GM18505 (cell line): ENCODE results near the gene RBBP5.

Experiments used
- ATAC-seq: cut with Tn5 transposase; IDR thresholded peaks from one replicate; pipeline ENCODE4 v1.9.1; 2021; ENCODE audit not compliant: unreplicated experiment
- POLR2A ChIP-seq: IDR thresholded peaks from 4 replicates; pipeline ENCODE4 v1.6.1; 2011; ENCODE audit warnings: borderline replicate concordance; ENCODE audit not compliant: insufficient read depth, insufficient read length; ENCODE audit errors: extremely low read depth

The RBBP5 gene

DNA sequence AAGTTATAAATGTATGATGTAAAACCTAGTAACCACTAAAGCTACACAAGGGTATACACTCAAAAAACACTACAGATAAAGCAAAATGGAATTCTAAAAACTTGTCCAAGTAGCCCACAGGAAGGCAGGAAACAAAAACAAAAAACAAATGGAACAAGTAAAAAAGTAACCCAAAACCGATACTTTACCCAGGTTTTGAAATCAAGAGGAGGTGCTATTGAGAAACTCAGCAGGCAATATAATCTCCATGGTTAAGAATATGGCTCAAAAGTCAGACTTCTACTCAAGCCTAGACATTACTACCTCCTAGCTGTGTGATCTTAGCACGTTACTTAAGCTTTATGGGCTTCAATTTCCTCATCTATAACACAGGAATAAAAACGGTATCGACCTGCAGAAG is 13.3 kb downstream of the RBBP5 start:
- no peak for TF ChIP-seq POLR2A
- no peak for ATAC-seq

DNA sequence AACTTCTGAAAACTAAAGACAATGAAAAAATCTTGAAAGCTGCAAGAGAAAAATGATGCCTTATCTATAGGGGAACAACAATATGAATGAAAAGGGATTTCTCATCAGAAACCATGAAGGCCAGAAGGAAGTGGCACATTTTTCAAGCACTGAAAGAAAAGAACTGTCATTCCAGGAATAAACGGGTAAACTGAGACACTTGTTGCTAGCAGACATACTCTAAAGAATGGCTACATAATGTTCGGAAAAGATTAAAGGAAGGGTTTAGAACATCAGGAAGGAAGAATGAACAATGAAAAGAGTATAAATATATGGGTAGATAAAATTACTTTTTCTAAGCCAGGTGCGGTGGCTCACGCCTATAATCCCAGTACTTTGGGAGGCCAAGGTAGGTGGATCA is 14.5 kb downstream of the RBBP5 start:
- no peak for ATAC-seq
- no peak for TF ChIP-seq POLR2A

DNA sequence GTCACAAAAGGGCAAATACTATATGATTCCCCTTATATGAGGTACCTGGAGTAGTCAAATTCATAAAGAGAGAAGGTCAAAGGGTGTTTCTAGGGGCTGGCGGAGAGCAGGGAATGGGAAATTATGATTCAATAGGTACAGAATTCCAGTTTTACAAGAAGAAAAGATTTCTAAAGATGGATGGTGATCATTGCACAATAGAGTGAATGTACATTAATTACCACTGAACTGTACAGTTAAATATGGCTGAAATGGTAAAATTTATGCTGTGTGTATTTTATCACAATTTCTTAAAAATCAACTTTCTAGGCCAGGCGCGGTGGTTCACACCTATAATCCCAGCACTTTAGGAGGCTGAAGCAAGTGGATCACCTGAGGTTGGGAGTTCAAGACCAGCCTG is 19.4 kb downstream of the RBBP5 start:
- TF ChIP-seq POLR2A, result no peak
- no peak for ATAC-seq

DNA sequence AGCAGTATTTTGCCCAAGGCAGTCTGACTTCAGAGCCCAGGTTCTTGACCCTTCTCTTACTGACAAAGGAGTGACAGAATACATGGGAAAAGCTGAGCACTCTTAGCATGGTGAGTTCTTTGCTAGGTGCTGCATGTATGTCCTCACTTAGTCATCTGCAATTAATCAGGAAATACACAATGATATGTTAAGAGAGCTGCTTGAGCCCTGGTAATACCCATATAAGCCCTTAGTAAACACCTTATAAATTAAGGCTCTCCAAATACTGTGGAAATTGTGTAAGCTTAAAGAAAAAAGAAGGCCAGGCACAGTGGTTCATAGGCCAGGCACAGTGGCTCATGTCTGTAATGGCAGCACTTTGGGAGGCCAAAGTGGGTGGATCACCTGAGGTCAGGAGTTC is 23.5 kb downstream of the RBBP5 start:
- ATAC-seq, result no peak
- no peak for TF ChIP-seq POLR2A

DNA sequence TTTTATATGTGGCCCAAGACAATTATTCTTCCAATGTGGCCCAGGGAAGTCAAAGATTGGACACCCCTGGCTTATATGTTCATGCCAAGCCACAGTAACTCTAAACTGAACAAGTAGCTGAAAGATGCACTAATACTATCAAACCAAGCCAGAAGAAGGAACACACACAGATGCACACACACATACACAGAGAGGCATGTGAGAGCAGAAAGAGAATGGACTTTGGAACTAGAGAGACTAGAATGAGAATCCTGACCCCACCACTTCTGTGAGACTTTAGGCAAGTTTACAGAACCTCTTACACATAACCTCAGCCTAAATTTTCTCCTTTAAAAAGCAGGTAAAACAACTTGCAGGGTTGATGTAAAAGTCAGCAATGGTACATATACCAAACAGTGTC is 26.4 kb downstream of the RBBP5 start:
- TF ChIP-seq POLR2A, result no peak

DNA sequence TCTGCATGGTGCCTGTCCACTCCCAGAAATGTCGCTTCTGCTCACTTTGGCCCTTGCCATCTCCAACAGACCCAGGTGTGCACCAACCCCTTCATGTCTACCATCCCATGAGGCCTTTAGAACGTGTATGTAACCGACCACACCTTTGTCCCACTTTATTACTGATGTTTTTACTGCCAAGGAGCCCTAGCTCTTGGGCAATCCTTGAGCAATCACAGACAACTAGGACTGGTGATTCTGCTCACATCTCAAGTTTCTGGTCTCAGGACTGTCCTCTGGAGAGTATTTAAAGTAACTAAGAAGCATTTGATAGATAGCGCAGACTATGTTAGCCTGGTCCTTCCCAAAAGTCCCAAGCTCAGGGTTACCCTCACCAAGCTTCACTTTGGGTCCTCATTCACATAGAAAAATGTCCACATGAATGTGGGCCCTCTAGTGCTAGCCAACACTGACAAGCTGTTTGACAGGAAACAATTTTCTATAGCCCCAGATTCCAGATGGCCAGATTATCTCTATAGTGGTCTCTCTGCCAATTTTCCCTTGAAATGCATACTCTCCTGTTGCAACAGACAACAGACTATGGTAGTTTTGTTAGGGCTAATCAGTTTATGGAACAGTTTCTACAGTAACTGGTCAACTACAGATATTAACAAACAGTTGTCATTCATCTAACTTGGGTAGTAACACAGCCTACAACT is 30.6 kb downstream of the RBBP5 start:
- ATAC-seq, result no peak
- no peak for TF ChIP-seq POLR2A

More for the DNA sequence above, 26.4 kb downstream of the RBBP5 start:
- ATAC-seq, result no peak

DNA sequence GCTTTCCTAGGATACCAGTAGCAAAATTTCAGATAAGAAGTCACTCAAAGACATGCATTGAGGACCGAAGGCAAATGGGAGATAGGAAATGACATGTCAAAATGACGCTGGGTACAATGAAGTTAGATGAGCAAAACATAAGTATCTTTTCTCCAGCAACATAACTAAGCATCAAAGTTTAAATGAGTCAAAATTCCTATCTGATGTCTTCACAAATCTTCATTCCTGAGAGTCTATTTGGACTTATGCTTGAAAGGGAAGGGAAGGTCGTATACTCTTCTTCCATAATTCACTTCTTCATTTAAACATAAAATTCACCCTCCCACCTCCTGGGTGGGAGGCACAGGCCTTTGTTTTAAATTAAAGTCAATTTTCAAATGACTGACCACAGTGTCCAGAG is 33.4 kb downstream of the RBBP5 start:
- ATAC-seq, result no peak
- TF ChIP-seq POLR2A, result no peak

DNA sequence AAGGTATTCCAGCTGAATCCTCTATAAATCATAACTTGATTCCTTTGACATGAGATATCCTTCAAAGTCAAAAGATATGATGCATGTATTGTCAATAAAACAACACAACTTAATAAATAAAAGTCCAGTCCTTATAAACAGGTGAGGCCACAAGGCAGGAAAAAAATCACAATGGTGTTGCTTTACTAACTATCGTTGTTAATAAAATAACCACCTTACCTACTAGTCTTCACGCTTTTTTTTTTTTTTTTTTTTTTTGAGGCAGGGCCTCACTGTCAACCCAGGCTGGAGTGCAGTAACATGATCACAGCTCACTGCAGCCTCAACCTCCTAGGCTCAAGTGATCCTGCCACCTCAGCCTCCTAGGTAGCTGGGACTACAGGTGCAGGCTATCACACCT is 37.4 kb downstream of the RBBP5 start, which contains the start of gene TMEM81:
TMEM81 (minus strand) TSS at position 101 of the 400 bp plus-strand sequence. CDS start 140 bp downstream, outside the sequence.
- no peak for ATAC-seq
- TF ChIP-seq POLR2A, result no peak

DNA sequence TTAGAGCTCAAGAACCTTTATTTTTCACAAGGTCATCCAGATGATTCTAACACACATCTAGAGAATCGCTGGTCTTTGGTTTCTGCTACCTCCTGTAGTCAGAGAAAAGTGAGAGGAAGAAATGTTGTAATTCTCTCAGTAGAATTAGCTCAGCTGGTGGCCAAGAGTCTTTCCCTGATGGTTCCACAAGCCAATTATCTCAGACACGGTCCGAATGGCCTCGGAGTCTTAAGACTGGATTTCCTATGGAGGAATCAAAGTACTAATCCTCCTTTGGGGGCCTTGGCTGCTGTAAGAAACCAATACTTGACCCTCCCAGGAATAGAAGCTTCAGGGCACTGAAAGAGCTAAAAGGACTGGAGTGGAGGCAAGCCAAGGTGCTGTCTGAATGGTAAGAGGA is 39.3 kb downstream of the RBBP5 start:
- TF ChIP-seq POLR2A, result no peak
- ATAC-seq, result no peak

DNA sequence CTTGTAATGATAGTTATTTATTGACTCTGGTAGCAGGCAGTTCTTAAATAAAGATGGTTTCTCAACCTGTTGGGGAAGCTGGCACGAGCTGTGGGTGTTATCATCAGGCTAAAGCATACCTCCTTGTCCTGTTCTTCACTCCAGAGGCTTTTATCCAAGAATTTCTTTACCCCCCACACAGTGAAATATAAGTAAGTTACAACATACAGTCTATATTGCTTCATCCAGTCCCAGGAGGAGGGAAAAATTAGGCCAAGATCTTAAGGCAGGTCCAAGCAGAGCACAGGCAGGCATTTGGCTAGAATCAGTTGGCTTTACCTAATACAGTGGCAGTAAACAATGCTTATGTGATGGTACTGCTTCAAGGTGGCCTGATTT is 43.9 kb downstream of the RBBP5 start:
- TF ChIP-seq POLR2A, result no peak
- no peak for ATAC-seq

DNA sequence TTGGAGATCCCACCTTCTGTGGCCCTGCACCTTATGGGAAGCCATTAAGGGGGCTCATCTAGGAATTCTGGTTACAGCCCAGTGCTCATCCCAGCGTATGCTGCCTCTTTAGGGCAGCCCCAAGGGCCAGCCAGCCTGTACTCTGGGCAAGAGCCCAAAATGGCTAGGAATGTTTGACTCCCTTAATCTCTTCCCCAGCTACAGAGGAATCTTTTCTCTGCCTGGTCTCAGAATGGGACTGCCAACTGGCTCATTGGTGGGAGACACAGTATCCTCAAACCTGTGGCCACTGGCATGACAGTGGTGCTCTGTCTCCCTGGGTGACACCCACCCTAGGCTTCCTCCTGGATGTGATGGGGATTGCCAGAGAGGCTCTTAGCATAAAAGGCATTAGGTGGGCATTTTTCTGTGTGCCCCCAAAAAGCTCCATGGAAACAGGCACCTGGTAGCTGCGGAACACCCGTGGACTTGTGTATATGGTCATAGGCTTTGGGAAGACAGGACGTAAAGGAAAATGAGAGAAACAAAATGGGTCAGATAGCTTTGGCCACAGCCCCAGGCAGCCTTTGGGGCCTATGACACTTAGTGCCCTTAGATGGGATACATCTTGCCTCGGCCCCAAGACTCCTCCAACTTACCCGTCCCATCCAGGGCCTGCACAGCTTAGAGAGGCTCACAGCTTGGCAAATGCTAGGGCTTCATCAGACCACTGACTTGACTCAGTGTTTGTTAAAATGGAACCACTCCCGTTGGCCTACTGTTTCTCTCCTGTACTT is 44.4 kb downstream of the RBBP5 start:
- TF ChIP-seq POLR2A, result no peak
- no peak for ATAC-seq

DNA sequence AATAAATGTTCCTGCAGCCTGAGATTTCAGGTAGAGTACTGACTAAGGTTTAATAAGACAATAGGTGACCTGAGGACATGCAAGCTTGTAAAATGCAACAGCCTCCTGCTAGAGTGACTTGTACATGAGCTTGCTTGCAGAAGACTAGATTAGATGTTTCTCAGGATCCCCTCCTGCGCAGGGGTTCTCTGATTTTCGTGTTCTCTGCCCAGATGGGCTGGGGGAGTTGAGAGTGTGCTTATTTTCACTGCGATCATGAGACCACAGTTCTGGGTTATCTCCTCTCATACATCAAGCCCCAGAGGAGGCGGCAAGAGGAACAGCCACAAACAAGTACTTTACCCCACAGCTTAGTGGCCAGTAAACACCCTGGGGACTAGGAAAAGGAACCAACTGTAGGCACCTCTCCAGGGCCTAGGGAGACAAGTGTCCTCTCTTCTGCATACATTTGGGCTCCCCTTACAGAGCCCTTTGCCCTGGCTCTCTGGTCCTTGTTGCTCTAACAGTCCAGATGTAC is 45.5 kb downstream of the RBBP5 start:
- no peak for ATAC-seq
- TF ChIP-seq POLR2A, result no peak

DNA sequence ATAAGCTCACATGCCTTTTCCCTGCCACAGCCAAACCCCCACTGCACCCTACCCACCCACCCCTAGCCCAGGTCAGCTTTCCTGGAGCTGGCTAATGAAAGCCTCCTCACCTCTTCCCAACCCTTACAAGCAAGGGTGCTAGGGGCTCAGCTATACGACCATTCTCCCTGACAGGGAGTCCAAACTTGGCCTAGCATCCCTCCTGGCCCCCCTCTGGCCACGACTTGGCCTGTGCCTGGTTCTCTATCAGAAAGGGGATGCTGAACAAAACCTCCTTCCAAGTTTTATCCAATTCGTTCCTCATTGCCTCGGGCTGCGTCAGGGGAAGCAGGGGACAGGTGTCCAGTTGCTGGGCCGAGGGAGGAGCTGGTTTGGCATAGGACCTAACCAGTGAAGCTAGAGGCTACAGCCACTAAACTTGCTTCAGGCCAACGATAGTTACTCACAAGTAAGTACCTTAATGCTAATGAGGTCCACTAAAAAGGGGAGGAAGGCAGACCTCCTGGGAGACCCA is 46.1 kb downstream of the RBBP5 start:
- no peak for ATAC-seq
- no peak for TF ChIP-seq POLR2A

DNA sequence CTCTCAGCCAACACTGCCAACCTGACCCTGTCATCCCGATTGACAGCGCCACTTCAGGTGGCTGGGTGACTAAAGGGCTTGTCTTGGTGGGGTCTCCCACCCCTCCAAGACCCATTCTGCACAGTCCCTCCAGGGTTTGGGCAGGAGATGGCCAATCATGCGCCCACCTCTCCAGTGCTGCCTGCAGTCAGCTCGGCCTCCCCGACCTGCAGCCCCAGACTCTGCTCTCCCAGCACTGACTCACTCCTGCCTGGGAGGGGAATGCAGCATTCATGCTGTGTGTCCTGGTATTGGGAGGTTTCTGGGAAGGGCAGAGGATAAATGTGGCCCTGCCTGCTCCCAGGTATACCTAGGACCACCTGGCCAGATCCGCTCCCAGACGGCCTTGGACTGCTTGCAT is 47.3 kb downstream of the RBBP5 start:
- ATAC-seq, result no peak
- TF ChIP-seq POLR2A, result no peak
